ENCODE results near the gene GLT8D2.

GRCh38 chr12:104060791-104061190 lies 10.8 kb upstream of the GLT8D2 start:
- TF ChIP-seq EZH2phosphoT487 (IDR thresholded peaks at IDR 0.05; ENCODE audit: borderline replicate concordance, low read length) = no peak
- no peak for TF ChIP-seq CTCF (IDR thresholded peaks at IDR 0.05; ENCODE audit: low read depth, low read length, poor library complexity, severe bottlenecking)

Measured in DOHH2 (cell line).